ENCODE results near the gene ORM2.

ORM2 gene

DNA sequence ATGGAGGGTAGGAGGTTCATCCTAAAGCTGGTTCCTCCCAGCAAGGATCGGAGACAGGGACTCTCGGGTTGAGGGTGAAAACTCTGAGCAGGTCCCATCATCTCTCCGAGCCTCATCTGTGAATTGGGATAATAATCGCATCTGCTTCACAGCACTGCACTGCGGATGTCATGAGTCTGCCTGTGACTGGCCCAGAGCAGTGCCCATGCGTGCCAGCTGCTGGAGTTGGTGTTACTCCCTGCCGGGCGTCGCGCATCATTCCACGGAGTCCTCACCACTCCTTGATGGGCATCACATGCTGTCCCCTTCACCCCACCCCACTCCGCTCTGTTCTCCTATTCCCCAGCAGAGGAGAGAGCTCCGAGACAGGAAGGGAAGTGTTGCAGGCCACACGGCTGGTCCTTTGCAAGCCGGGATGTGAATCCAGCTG is 41.9 kb upstream of the ORM2 start:
- no peak overlapping the region for H3K4me3 Mint-ChIP-seq
- H3K36me3 Mint-ChIP-seq (ENCODE audit: low read depth): peaks cover 17% of the 10 kb centered on the region
- H3K27ac Mint-ChIP-seq: peak overlapping the region; percentile 66 to 87 (median 78)
- TF ChIP-seq, protein P1, sequence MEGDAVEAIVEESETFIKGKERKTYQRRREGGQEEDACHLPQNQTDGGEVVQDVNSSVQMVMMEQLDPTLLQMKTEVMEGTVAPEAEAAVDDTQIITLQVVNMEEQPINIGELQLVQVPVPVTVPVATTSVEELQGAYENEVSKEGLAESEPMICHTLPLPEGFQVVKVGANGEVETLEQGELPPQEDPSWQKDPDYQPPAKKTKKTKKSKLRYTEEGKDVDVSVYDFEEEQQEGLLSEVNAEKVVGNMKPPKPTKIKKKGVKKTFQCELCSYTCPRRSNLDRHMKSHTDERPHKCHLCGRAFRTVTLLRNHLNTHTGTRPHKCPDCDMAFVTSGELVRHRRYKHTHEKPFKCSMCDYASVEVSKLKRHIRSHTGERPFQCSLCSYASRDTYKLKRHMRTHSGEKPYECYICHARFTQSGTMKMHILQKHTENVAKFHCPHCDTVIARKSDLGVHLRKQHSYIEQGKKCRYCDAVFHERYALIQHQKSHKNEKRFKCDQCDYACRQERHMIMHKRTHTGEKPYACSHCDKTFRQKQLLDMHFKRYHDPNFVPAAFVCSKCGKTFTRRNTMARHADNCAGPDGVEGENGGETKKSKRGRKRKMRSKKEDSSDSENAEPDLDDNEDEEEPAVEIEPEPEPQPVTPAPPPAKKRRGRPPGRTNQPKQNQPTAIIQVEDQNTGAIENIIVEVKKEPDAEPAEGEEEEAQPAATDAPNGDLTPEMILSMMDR (IDR thresholded peaks at IDR 0.05; ENCODE audit: unreplicated experiment in 3 of 3): no peak
- peaks cover 53% of the 10 kb centered on the region for H3K4me1 Mint-ChIP-seq
- H3K9me3 Mint-ChIP-seq: peaks cover 1% of the 10 kb centered on the region
- H3K27me3 Mint-ChIP-seq (ENCODE audit: low read depth): peaks cover 10% of the 10 kb centered on the region

DNA sequence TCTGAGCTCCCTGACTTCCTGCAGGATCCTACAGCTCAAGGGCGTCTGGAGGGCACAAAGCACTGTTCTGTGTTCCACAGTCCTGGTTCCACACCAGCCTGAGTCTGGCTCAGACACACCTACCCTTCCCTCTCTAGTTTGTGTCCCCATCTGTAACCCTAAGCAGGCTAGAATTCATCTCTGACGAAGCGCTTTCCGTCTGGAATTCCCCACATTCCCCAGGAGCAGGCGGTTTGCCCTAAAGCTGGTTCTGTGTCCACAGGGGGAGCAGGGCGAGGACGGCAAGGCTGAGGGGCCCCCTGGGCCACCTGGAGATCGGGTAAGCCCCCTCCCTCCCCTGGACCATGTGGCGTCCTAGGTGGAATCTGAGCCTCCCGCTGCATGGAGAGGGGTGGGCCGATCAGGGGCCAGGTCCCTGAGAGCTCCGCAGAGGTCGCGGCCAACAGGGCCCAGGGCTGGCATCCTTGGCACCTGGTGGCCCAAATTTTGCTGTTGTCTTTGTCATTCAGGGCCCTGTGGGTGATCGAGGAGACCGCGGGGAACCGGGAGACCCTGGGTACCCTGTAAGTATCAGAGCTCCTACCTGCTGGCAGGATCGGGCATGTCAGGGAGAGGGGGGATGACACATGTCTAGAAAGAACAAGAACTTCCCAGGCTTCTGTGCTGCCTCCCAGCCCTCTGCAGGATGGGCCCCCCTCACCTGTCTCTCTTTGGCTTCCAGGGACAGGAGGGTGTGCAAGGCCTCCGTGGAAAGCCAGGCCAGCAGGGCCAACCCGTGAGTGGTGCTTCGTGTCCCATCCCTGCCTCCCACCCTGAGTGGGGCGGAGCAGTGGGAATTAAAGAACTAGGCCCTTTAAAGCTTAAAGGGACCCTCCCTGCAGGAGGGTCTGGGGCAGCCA is 41.2 kb upstream of the ORM2 start:
- Mint-ChIP-seq H3K4me1 (peaks cover 47% of the 10 kb centered on the region), H3K27me3 (ENCODE audit: low read depth) (peaks cover 10% of the 10 kb centered on the region), H3K36me3 (ENCODE audit: low read depth) (peaks cover 24% of the 10 kb centered on the region), H3K4me3 (peak overlapping the region in 1 of 3 experiments; percentile 8), H3K27ac (peak overlapping the region; percentile 66 to 87 (median 78)), H3K9me3 (peaks cover 6% of the 10 kb centered on the region)
- TF ChIP-seq, protein P1 (IDR thresholded peaks at IDR 0.05; ENCODE audit: unreplicated experiment in 3 of 3): no peak

DNA sequence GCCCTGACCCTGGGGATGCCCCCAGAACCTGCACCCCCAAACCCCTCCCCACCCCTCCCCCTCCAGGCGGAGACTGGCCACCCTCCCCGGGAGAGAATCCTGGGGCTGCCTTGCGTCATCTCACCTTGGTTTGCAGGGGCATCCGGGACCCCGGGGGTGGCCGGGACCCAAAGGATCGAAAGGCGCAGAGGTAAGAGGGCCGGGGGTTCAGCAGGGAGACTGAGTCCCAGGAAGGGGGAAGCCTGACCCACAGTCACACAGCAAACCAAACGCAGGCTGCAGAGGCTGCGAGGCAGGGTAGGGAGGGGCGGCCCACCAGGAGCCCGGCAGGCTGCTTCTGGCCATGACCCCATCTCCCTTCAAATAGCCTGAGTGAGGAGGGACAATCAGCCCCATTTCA is 40.6 kb upstream of the ORM2 start:
- TF ChIP-seq, protein P1 (IDR thresholded peaks at IDR 0.05; ENCODE audit: unreplicated experiment in 3 of 3): no peak
- Mint-ChIP-seq H3K27me3 (ENCODE audit: low read depth) (peaks cover 10% of the 10 kb centered on the region), H3K27ac (no peak overlapping the region), H3K4me1 (peaks cover 47% of the 10 kb centered on the region), H3K4me3 (no peak overlapping the region), H3K9me3 (peaks cover 9% of the 10 kb centered on the region), H3K36me3 (ENCODE audit: low read depth) (peaks cover 26% of the 10 kb centered on the region)

DNA sequence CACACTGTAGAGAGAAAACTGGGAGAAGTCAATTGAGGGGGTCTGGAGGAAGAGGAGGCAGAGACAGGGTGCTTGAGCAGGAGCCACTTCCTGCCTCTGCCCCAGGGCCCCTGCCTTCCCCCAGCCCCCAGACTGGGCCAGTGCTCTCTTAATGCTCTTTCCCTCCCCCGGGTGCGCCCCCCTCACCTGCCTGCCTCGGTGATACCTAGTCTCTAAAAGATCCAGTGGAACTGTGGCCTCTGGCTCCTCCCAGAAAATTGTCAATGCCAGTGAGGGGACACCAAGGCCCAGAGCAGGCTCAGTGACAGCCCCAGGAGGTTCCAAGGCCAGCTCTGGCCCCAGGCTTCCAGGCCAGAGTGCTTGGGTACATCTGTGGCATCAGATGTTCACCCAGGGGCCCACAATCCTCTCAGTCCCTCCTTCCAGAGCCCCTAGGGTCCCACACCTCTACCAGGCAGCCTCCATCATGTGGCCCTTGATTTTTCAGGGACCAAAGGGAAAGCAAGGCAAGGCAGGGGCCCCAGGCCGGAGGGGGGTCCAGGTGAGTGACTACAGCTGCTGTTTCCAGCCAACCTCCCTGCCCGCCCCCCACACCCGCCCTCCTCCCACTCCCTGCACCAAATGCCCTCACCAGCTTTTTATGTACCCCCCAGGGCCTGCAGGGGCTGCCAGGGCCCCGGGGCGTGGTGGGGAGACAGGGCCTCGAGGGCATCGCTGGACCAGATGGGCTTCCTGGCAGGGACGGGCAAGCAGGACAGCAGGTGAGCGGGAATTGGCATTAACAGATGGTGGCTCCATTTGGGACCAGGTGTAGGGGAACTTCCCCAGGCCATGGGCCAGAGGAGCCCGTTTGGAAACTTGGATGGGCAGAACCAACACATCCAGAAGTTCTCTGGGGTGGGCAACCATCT is 39.8 kb upstream of the ORM2 start:
- H3K4me3 Mint-ChIP-seq: no peak overlapping the region
- H3K36me3 Mint-ChIP-seq (ENCODE audit: low read depth): peaks cover 32% of the 10 kb centered on the region
- TF ChIP-seq, protein P1 (IDR thresholded peaks at IDR 0.05; ENCODE audit: unreplicated experiment in 3 of 3): no peak
- peaks cover 45% of the 10 kb centered on the region for H3K4me1 Mint-ChIP-seq
- H3K27me3 Mint-ChIP-seq (ENCODE audit: low read depth): peaks cover 10% of the 10 kb centered on the region
- H3K27ac Mint-ChIP-seq: peak overlapping the region in 1 of 3 experiments; percentile 16
- H3K9me3 Mint-ChIP-seq: peaks cover 13% of the 10 kb centered on the region

DNA sequence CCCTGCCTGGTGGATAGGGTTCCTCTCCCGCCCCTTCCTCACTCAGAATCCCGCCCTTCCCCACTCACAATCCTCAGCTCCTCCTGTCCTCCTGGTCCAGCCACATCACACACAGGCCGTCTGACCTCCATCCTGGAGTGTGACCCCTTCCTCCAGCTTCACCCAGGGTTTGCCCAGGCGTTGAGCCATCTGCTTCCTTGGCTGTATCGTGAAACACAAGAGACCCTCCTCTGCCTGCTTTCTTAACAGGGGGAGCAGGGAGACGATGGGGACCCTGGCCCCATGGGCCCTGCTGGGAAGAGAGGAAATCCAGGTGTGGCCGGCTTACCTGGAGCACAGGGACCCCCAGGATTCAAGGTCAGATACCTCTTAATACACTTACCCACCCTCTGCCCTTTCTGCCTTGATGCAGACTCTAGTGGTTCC is 39.1 kb upstream of the ORM2 start:
- H3K9me3 Mint-ChIP-seq: peaks cover 19% of the 10 kb centered on the region
- H3K4me1 Mint-ChIP-seq: peaks cover 38% of the 10 kb centered on the region
- TF ChIP-seq, protein P1 (IDR thresholded peaks at IDR 0.05; ENCODE audit: unreplicated experiment in 3 of 3): no peak
- peaks cover 40% of the 10 kb centered on the region for H3K36me3 Mint-ChIP-seq (ENCODE audit: low read depth)
- H3K27me3 Mint-ChIP-seq (ENCODE audit: low read depth): peaks cover 10% of the 10 kb centered on the region
- peak overlapping the region in 2 of 3 experiments; percentile 16 to 54 for H3K27ac Mint-ChIP-seq
- H3K4me3 Mint-ChIP-seq: no peak overlapping the region
